SK-N-MC (cell line): ENCODE results near the gene NISCH.

Source experiments
- EZH2 ChIP-seq: fragments of 200-600 bp; sonication (generic); IDR thresholded peaks from one replicate; pipeline ENCODE4 v1.6.1; 2017; ENCODE audit warnings: antibody characterized with exemption
- FOXP2 ChIP-seq: optimal IDR thresholded peaks from 2 replicates; pipeline ENCODE3; 2011; ENCODE audit warnings: mild to moderate bottlenecking, moderate library complexity; ENCODE audit not compliant: insufficient read depth; ENCODE audit errors: extremely low read length, control extremely low read depth
- POLR2AphosphoS5 ChIP-seq: IDR thresholded peaks from 2 replicates; pipeline ENCODE4 v1.6.1; 2012; ENCODE audit warnings: mild to moderate bottlenecking, low read depth, low read length, borderline replicate concordance

GRCh38 chr3:52531860-52532516 is 76.6 kb downstream of the NISCH start:
- TF ChIP-seq POLR2AphosphoS5, result no peak
- TF ChIP-seq EZH2, result no peak
- no peak for TF ChIP-seq FOXP2
